Activated CD4-positive, alpha-beta T cell treated with anti-CD3 and anti-CD28 coated beads for 4 hours (primary cell): ENCODE measurements around the gene TRPT1.

Source experiments
- DNase-seq, 2 donors: peaks; one replicate each; pipeline ENCODE4 v3.0.0-alpha.2; 2020

TRPT1 gene

GRCh38 chr11:64206457-64207255 lies 19.3 kb downstream of the TRPT1 start, which contains the start of gene FERMT3:
FERMT3 (plus strand) TSS chr11:64206721; CDS start chr11:64207365, 644 bp downstream.
- peak; percentile 69 to 77 for DNase-seq

GRCh38 chr11:64204464-64204989 lies 21.5 kb downstream of the TRPT1 start:
- DNase-seq, result peak; percentile 82 to 85

GRCh38 chr11:64204080-64204440 lies 21.9 kb downstream of the TRPT1 start:
- DNase-seq, result no peak

- no peak for DNase-seq
Measured at GRCh38 chr11:64203421-64204079, 22.4 kb downstream of the TRPT1 start.

- no peak for DNase-seq
Measured at GRCh38 chr11:64202992-64203391, 23.0 kb downstream of the TRPT1 start.

- no peak for DNase-seq
Measured at GRCh38 chr11:64201543-64201942, 24.4 kb downstream of the TRPT1 start.

GRCh38 chr11:64198511-64198910 lies 27.5 kb downstream of the TRPT1 start:
- no peak for DNase-seq

- no peak for DNase-seq
Measured at GRCh38 chr11:64196626-64197025, 29.4 kb downstream of the TRPT1 start.

GRCh38 chr11:64192434-64192833 lies 33.6 kb downstream of the TRPT1 start:
- DNase-seq, result no peak

GRCh38 chr11:64186492-64187165 lies 39.4 kb downstream of the TRPT1 start:
- peak; percentile 34 to 40 for DNase-seq

- DNase-seq, result peak; percentile 98 to 99
Measured at GRCh38 chr11:64185693-64186491, 40.1 kb downstream of the TRPT1 start, which contains the start of gene STIP1. STIP1 (plus strand) TSS chr11:64186171; CDS start chr11:64186262, 91 bp downstream.

- no peak for DNase-seq
Measured at GRCh38 chr11:64185175-64185692, 40.8 kb downstream of the TRPT1 start.

GRCh38 chr11:64183890-64184289 lies 42.1 kb downstream of the TRPT1 start:
- no peak for DNase-seq

GRCh38 chr11:64181506-64182411 lies 44.2 kb downstream of the TRPT1 start:
- DNase-seq, result peak; percentile 21 to 27

- DNase-seq, result no peak
Measured at GRCh38 chr11:64180891-64181290, 45.1 kb downstream of the TRPT1 start.

GRCh38 chr11:64178951-64179639 lies 46.9 kb downstream of the TRPT1 start:
- no peak for DNase-seq

- DNase-seq, result no peak
Measured at GRCh38 chr11:64178203-64178602, 47.8 kb downstream of the TRPT1 start.

GRCh38 chr11:64176751-64177150 lies 49.2 kb downstream of the TRPT1 start:
- DNase-seq, result no peak
